Cardiac fibroblast (primary cell): ENCODE results near the gene TOB2.
"Not testable (repeated sequence)": the region's sequence is repeated elsewhere in the genome, so short reads cannot be mapped to it uniquely, and the experiment has no call there.

Experiments used
- DNase-seq, 2 donors: peaks; one replicate each; pipeline versions ENCODE4 v3.0.0 to v3.0.0-alpha.2; 2010; ENCODE audit warnings: low read depth in 2 of 2
- H3K4me3 ChIP-seq, 2 donors: replicated peaks in 1 of 2; 1 replicate in 1 of 2; 2 replicates in 1 of 2; pipeline ENCODE4 v1.5.1; 2011; ENCODE audit warnings: low read depth in 2 of 2, low read length in 2 of 2, mild to moderate bottlenecking in 2 of 2, moderate library complexity in 1 of 2
- CTCF ChIP-seq: IDR thresholded peaks from one replicate; pipeline ENCODE4 v1.5.1; 2011; ENCODE audit warnings: low read depth, mild to moderate bottlenecking, low read length, inconsistent platforms

TOB2 gene

GRCh38 chr22:41445129-41446056 lies 1.2 kb downstream of the TOB2 start:
- DNase-seq = peak in 1 of 2 donors; percentile 26
- peak overlapping the region; percentile 61 to 95 for H3K4me3 ChIP-seq
- no peak for TF ChIP-seq CTCF

GRCh38 chr22:41444360-41445128 lies 2.1 kb downstream of the TOB2 start:
- peak overlapping the region; percentile 61 to 95 for H3K4me3 ChIP-seq
- no peak for TF ChIP-seq CTCF
- peak; percentile 96 to 98 for DNase-seq

GRCh38 chr22:41442240-41442792 lies 4.3 kb downstream of the TOB2 start:
- no peak for TF ChIP-seq CTCF
- no peak overlapping the region for H3K4me3 ChIP-seq
- DNase-seq = no peak

- not testable (repeated sequence) for DNase-seq, H3K4me3 ChIP-seq
Observed at GRCh38 chr22:41440511-41440910, 6.1 kb downstream of the TOB2 start.

- H3K4me3 ChIP-seq = no peak overlapping the region
- no peak for TF ChIP-seq CTCF
- DNase-seq = no peak
Observed at GRCh38 chr22:41437198-41437597, 9.4 kb downstream of the TOB2 start.

- no peak overlapping the region for H3K4me3 ChIP-seq
- DNase-seq = no peak
Observed at GRCh38 chr22:41436322-41437113, 10.1 kb downstream of the TOB2 start.

More at GRCh38 chr22:41436322-41437113, 10.1 kb downstream of the TOB2 start:
- no peak for TF ChIP-seq CTCF
